AG09309 (cell line): ENCODE data around the gene CLEC20A.

Experiments
- DNase-seq: peaks from one replicate; pipeline ENCODE4 v3.0.0-alpha.2; 2010; ENCODE audit warnings: low read depth
- H3K4me3 ChIP-seq: 2 replicates; pipeline ENCODE4 v1.5.1; 2011; ENCODE audit warnings: mild to moderate bottlenecking, low read depth, low read length, moderate library complexity; ENCODE audit not compliant: control insufficient read depth
- CTCF ChIP-seq: IDR thresholded peaks from 2 replicates; pipeline ENCODE4 v1.5.1; 2011; ENCODE audit warnings: mild to moderate bottlenecking, low read depth, low read length, inconsistent platforms; ENCODE audit not compliant: insufficient read depth, control insufficient read depth; ENCODE audit errors: missing control alignments

The CLEC20A gene

GRCh38 chr1:178518894-178519293 lies 22.1 kb upstream of the CLEC20A start:
- H3K4me3 ChIP-seq, result no peak overlapping the region
- DNase-seq, result no peak
- TF ChIP-seq CTCF, result no peak

- H3K4me3 ChIP-seq, result no peak overlapping the region
- no peak for TF ChIP-seq CTCF
- DNase-seq, result no peak
Observed at GRCh38 chr1:178516110-178516509, 19.3 kb upstream of the CLEC20A start.

- no peak for DNase-seq
- peak; percentile 6 for TF ChIP-seq CTCF
- no peak overlapping the region for H3K4me3 ChIP-seq
Observed at GRCh38 chr1:178513278-178513983, 16.7 kb upstream of the CLEC20A start.

- no peak within 1 kb of the TSS for H3K4me3 ChIP-seq
- no peak for TF ChIP-seq CTCF
- no peak for DNase-seq
Observed at GRCh38 chr1:178512566-178513277, 16.0 kb upstream of the CLEC20A start, which contains the start of gene TEX35. Gene TEX35 (plus strand): TSS chr1:178513109. CDS start chr1:178513189, 80 bp downstream.

- H3K4me3 ChIP-seq, result no peak overlapping the region
- no peak for DNase-seq
- no peak for TF ChIP-seq CTCF
Observed at GRCh38 chr1:178510155-178510554, 13.4 kb upstream of the CLEC20A start.

- TF ChIP-seq CTCF, result no peak
- H3K4me3 ChIP-seq, result no peak overlapping the region
- DNase-seq, result no peak
Observed at GRCh38 chr1:178509414-178510007, 12.7 kb upstream of the CLEC20A start.
